Thyroid gland (tissue), 4 donors: ENCODE results near the gene EDC3.

Experiments used
- CTCF ChIP-seq, 6 experiments: fragments of 200-600 bp in 3 of 6; fragments of 450-650 bp in 3 of 6; sonication (generic) in 3 of 6; IDR thresholded peaks; one replicate each; pipeline ENCODE4 v1.5.1; 2016 to 2019; ENCODE audit warnings: antibody characterized with exemption in 6 of 6, mild to moderate bottlenecking in 2 of 6, inconsistent platforms in 1 of 6, moderate library complexity in 1 of 6
- POLR2A ChIP-seq, 2 donors: fragments of 450-650 bp; IDR thresholded peaks; one replicate each; pipeline ENCODE4 v1.6.1; 2017; ENCODE audit warnings: antibody characterized with exemption in 2 of 2, mild to moderate bottlenecking in 2 of 2, moderate library complexity in 1 of 2

GRCh38 chr15:74584204-74584603 is 111.6 kb downstream of the EDC3 start:
- TF ChIP-seq CTCF (IDR thresholded peaks at IDR 0.05) (no peak), POLR2A (IDR thresholded peaks at IDR 0.05) (no peak)
